Transverse colon (tissue), 4 donors: ENCODE data around the gene TMEM239.

Experiments
- CTCF ChIP-seq, 5 experiments: fragments of 200-600 bp in 3 of 5; fragments of 450-650 bp in 2 of 5; sonication (generic) in 3 of 5; IDR thresholded peaks; 1 replicate in 2 of 5; 2 replicates in 3 of 5; pipeline ENCODE4 v1.5.1; 2016 to 2017; ENCODE audit warnings: antibody characterized with exemption in 5 of 5, inconsistent platforms in 3 of 5, mild to moderate bottlenecking in 2 of 5, moderate library complexity in 1 of 5
- EP300 ChIP-seq: sonication (generic); formaldehyde crosslinking; IDR thresholded peaks from one replicate; pipeline ENCODE4 v1.6.1; 2017; ENCODE audit warnings: antibody characterized with exemption, low read depth
- POLR2A ChIP-seq: fragments of 450-650 bp; IDR thresholded peaks from one replicate; pipeline ENCODE4 v1.6.1; 2016; ENCODE audit warnings: antibody characterized with exemption, mild to moderate bottlenecking, moderate library complexity
- POLR2AphosphoS5 ChIP-seq, 3 donors: sonication (generic); formaldehyde crosslinking; IDR thresholded peaks; one replicate each; pipeline ENCODE4 v1.6.1; 2016; ENCODE audit warnings: antibody characterized with exemption in 3 of 3

DNA sequence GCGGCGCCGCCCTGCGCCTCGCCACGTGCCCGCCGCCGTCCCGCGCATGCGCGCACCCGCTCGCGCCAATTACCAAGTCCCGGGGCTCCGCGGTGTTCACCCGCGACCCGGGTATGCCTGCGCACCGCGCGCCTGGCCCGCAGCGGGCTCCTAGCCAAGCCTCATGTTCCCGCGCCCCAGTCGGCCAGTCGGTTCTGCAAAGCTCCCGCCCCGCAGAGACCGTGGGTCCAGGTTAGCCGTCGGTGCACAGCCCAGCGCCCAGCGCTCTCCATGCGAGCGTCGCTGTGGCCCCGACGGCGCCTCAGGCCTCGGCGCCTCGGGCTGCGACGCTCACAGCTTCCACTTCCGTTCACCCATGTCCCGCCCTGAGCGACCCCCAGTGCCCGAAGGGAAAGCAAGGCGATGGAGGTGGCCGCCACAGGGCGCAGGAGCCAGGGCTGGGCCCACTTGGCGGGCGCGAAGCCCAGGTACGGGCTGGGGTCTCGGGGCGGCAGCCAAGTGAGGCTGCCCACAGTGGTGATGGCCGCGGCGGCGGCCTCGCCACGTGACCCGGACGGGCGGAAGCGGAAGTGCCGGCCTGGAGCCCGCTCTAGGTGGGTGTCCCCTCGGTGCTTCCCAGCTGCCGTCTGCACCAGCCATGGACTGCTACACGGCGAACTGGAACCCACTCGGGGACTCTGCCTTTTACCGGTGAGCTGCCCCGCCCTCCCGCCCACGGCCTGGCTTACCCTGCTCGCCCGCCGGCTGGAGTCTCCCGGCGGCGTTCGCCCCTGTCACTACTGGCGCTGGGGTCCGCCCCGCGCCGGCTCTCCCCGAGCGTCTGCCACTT is 24.2 kb downstream of the TMEM239 start, which contains the start of the genes PCED1A and VPS16:
- TF ChIP-seq POLR2A (peak; percentile 72), CTCF (IDR thresholded peaks at IDR 0.05) (no peak), EP300 (no peak), POLR2AphosphoS5 (IDR thresholded peaks at IDR 0.05) (peak; percentile 65 to 89 (median 84))
